HL-60 (cell line): Measurements from ENCODE around the gene ANO9.

ENCODE experiments used
- CTCF ChIP-seq: IDR thresholded peaks from one replicate; pipeline ENCODE4 v1.5.1; 2011; ENCODE audit warnings: low read length, control low read depth, inconsistent platforms; ENCODE audit not compliant: insufficient read depth
- GABPA ChIP-seq: IDR thresholded peaks from 2 replicates; pipeline ENCODE4 v1.6.1; 2012; ENCODE audit warnings: low read depth
- POLR2AphosphoS5 ChIP-seq: IDR thresholded peaks from 2 replicates; pipeline ENCODE4 v1.6.1; 2012; ENCODE audit warnings: low read depth
- TF ChIP-seq, protein P1 (sequence below): IDR thresholded peaks from 2 replicates; pipeline ENCODE4 v1.6.1; 2012; ENCODE audit warnings: low read depth; ENCODE audit not compliant: insufficient replicate concordance

- TF ChIP-seq CTCF (no peak), POLR2AphosphoS5 (no peak), GABPA (no peak)
- TF ChIP-seq, protein P1, sequence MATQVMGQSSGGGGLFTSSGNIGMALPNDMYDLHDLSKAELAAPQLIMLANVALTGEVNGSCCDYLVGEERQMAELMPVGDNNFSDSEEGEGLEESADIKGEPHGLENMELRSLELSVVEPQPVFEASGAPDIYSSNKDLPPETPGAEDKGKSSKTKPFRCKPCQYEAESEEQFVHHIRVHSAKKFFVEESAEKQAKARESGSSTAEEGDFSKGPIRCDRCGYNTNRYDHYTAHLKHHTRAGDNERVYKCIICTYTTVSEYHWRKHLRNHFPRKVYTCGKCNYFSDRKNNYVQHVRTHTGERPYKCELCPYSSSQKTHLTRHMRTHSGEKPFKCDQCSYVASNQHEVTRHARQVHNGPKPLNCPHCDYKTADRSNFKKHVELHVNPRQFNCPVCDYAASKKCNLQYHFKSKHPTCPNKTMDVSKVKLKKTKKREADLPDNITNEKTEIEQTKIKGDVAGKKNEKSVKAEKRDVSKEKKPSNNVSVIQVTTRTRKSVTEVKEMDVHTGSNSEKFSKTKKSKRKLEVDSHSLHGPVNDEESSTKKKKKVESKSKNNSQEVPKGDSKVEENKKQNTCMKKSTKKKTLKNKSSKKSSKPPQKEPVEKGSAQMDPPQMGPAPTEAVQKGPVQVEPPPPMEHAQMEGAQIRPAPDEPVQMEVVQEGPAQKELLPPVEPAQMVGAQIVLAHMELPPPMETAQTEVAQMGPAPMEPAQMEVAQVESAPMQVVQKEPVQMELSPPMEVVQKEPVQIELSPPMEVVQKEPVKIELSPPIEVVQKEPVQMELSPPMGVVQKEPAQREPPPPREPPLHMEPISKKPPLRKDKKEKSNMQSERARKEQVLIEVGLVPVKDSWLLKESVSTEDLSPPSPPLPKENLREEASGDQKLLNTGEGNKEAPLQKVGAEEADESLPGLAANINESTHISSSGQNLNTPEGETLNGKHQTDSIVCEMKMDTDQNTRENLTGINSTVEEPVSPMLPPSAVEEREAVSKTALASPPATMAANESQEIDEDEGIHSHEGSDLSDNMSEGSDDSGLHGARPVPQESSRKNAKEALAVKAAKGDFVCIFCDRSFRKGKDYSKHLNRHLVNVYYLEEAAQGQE = no peak
Observed at GRCh38 chr11:422249-422656, 19.6 kb downstream of the ANO9 start.
